Measurements from ENCODE around the gene POLR1B. TPM values are rescaled to one million over a fixed set of nuclear protein-coding genes. Genes with fewer than 3 reads are reported as not detected.
"Not testable (repeated sequence)": the region's sequence is repeated elsewhere in the genome, so short reads cannot be mapped to it uniquely, and the experiment has no call there.

Gene POLR1B
- total and polyA plus RNA-seq, 11 donors: 3.3 to 15.5 (median 9.0) TPM

DNA sequence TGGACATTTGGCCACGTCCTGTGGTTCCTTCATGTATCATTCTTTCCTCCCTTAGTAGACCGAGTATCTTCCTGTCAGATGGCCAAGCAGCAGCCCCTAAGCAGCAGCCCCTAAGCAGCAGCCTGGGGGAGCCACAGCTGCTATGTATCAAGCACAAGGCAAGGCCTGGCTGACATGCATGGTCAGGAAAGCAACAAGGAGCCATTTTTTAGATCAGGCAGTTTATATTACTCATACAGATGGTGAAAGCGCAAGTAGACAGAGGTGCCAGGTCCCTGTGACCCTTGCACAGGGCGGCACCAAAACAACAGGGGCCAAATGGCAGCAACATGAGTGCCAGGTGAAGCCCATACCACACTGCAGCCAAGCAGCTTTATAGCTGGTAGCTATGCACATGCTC, 64.3 kb downstream of the POLR1B start:
- ATAC-seq (no peak), DNase-seq (no peak)
- intact Hi-C loops (cut with DNase I): loop anchor here in 2 of 10 donors (10.0 kb wide), 1 partner anchor 338 kb away; no protein-coding TSS in a partner anchor
- Histone ChIP-seq H3K27me3 (no peaks in the 10 kb centered on the region), H3K4me3 (no peak overlapping the region), H3K9me3 (no peaks in the 10 kb centered on the region), H3K36me3 (no peaks in the 10 kb centered on the region), H3K4me1 (no peaks in the 10 kb centered on the region), H3K27ac (no peak overlapping the region)
- TF ChIP-seq, protein P1, sequence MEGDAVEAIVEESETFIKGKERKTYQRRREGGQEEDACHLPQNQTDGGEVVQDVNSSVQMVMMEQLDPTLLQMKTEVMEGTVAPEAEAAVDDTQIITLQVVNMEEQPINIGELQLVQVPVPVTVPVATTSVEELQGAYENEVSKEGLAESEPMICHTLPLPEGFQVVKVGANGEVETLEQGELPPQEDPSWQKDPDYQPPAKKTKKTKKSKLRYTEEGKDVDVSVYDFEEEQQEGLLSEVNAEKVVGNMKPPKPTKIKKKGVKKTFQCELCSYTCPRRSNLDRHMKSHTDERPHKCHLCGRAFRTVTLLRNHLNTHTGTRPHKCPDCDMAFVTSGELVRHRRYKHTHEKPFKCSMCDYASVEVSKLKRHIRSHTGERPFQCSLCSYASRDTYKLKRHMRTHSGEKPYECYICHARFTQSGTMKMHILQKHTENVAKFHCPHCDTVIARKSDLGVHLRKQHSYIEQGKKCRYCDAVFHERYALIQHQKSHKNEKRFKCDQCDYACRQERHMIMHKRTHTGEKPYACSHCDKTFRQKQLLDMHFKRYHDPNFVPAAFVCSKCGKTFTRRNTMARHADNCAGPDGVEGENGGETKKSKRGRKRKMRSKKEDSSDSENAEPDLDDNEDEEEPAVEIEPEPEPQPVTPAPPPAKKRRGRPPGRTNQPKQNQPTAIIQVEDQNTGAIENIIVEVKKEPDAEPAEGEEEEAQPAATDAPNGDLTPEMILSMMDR (IDR thresholded peaks at IDR 0.05): no peak
- no peak for TF ChIP-seq POLR2A (IDR thresholded peaks at IDR 0.05)
- 79 to 83% (median 82%) methylated on average over 4 of the region's 4 CpGs for WGBS, 4 donors

DNA sequence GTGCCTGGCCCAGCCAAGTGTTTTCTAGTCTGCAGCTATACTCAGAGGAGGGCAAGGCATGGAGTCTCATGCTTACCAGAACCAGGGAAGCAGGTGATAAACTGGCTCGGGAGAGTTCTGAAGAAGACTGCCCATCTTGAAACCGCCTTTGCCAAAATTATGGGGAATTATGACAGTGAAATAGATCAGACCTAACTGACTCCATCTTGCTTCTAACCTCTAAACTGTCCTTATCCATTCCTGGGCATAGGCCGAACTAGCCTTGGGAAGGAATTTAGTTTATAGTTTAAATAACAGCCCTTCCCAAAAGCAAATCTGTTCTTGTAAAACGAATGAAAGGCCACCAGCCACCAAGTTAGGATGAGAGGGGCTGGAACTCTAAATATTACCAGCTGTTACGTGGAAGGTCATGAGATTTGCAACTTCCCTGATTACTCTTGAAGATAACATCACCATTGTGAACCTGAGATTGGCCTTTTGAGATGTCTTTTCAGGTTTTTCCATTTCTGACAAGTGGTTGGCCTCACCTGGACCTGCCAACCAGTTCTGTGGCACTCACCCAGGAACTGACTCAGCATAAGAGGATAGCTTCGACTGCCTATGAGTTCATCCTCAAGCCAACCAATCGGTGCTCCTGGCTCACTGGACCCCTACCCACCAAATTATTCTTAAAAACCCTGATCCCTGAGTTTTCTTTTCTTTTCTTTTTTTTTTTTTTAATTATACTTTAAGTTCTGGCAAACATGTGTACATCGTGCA, 65.6 kb downstream of the POLR1B start:
- intact Hi-C loops (cut with DNase I): loop anchor here in 2 of 10 donors (10.0 kb wide), 1 partner anchor 337 kb away; no protein-coding TSS in a partner anchor
- no peak for DNase-seq
- Histone ChIP-seq H3K4me1 (no peaks in the 10 kb centered on the region), H3K4me3 (no peak overlapping the region), H3K9me3 (no peaks in the 10 kb centered on the region), H3K36me3 (no peaks in the 10 kb centered on the region), H3K27me3 (no peaks in the 10 kb centered on the region), H3K27ac (no peak overlapping the region)
- no peak for TF ChIP-seq POLR2A (IDR thresholded peaks at IDR 0.05)
- TF ChIP-seq, protein P1 (IDR thresholded peaks at IDR 0.05): no peak
- 90 to 93% (median 91%) methylated on average over 8 of the region's 8 CpGs for WGBS, 4 donors
- ATAC-seq: no peak

DNA sequence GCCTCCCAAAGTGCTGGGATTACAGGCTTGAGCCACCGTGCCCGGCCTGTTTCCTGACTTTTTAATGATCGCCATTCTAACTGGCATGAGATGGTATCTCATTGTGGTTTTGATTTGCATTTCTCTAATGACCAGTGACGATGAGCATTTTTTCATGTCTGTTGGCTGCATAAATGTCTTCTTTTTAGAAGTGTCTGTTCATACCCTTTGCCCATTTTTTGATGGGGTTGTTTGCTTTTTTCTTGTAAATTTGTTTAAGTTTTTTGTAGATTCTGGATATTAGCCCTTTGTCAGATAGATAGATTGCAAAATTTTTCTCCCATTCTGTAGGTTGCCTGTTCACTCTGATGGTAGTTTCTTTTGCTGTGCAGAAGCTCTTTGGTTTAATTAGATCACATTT, 67.1 kb downstream of the POLR1B start:
- not testable (repeated sequence) for H3K4me3 ChIP-seq, H3K27me3 ChIP-seq, ATAC-seq, H3K27ac ChIP-seq, H3K36me3 ChIP-seq, H3K9me3 ChIP-seq, H3K4me1 ChIP-seq, DNase-seq
- WGBS, 4 donors: 94 to 99% (median 95%) methylated on average over 4 of the region's 4 CpGs
- intact Hi-C loops (cut with DNase I): loop anchor here in 2 of 10 donors (10.0 kb wide), 1 partner anchor 335 kb away; no protein-coding TSS in a partner anchor

DNA sequence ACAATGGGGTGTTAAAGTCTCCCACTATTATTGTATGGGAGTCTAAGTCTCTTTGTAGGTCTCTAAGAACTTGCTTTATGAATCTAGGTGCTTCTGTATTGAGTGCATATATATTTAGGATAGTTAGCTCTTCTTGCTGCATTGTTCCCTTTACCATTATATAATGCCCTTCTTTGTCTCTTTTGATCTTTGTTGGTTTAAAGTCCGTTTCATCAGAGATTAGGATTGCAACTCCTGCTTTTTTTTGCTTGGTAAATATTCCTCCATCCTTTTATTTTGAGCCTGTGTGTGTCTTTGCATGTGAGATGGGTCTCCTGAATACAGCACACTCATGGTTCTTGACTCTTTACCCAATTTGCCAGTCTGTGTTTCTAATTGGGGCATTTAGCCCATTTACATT, 70.0 kb downstream of the POLR1B start:
- DNase-seq; H3K4me3 ChIP-seq; intact Hi-C loops (cut with DNase I); H3K36me3 ChIP-seq; ATAC-seq; H3K9me3 ChIP-seq; H3K4me1 ChIP-seq; H3K27ac ChIP-seq; H3K27me3 ChIP-seq: not testable (repeated sequence)
- WGBS, 4 donors: 75 to 89% (median 82%) methylated on average over 1 of the region's 1 CpG

DNA sequence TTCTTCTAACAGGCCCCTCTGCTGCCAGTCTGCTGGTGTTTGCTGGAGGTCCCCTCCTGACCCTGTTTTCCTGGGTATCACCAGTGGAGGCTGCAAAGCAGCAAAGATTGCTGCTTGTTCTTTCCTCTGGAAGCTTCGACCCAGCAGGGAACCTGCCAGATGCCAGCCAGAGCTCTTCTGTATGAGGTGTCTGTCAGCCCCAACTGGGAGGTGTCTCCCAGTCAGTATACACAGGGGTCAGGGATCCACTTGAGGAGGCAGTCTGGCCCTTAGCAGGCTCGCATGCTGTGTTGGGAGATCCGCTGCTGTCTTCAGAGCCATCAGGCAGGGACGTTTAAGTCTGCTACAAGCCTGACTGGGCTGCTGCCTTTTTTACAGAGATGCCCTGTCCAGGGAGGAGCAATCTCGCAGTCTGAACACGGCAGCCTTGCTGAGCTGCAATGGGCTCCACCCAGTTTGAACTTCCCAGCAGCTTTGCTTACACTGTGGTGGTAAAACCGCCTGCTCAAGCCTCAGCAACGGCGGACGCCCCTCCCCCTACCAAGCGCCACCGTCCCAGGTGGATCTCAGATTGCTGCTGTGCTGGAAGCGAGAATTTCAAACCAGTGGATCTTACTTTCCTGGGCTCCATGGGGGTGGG, 72.1 kb downstream of the POLR1B start:
- Histone ChIP-seq H3K27me3 (no peaks in the 10 kb centered on the region), H3K36me3 (no peaks in the 10 kb centered on the region), H3K4me1 (no peaks in the 10 kb centered on the region), H3K9me3 (no peaks in the 10 kb centered on the region), H3K27ac (no peak overlapping the region), H3K4me3 (no peak overlapping the region)
- no peak for ATAC-seq
- intact Hi-C loops (cut with DNase I): no loop called here
- 73 to 79% (median 77%) methylated on average over 8 to 13 of the region's 13 CpGs for WGBS, 4 donors
- TF ChIP-seq, protein P1 (IDR thresholded peaks at IDR 0.05): no peak
- TF ChIP-seq POLR2A (IDR thresholded peaks at IDR 0.05): no peak
- no peak for DNase-seq
